Dendritic cell treated with granulocyte-macrophage colony-stimulating factor and Interleukin-4, amounts not matched to agents 40 ng/mL and 50 ng/mL, for 4 days (primary cell): ENCODE measurements around the gene TMCC1.
"Not testable (repeated sequence)": the region's sequence is repeated elsewhere in the genome, so short reads cannot be mapped to it uniquely, and the experiment has no call there.

Source experiments
- H3K27ac Mint-ChIP-seq: one replicate; pipeline ENCODE4 v1.8.0; 2022; ENCODE audit warnings: mild to moderate bottlenecking, mixed read lengths
- H3K27me3 Mint-ChIP-seq: one replicate; pipeline ENCODE4 v1.8.0; 2022; ENCODE audit warnings: mild to moderate bottlenecking, mixed read lengths
- H3K36me3 Mint-ChIP-seq: one replicate; pipeline ENCODE4 v1.8.0; 2022; ENCODE audit warnings: low read depth, mixed read lengths
- H3K4me1 Mint-ChIP-seq: one replicate; pipeline ENCODE4 v1.8.0; 2022; ENCODE audit warnings: low read depth, mixed read lengths
- H3K4me3 Mint-ChIP-seq: one replicate; pipeline ENCODE4 v1.8.0; 2022; ENCODE audit warnings: mild to moderate bottlenecking, moderate library complexity, mixed read lengths
- H3K9me3 Mint-ChIP-seq: one replicate; pipeline ENCODE4 v1.8.0; 2022; ENCODE audit warnings: mixed read lengths
- intact Hi-C: fragments of 100-400 bp; cut with micrococcal nuclease; formaldehyde crosslinking; loops from one replicate; pipeline ENCODE4 v1.15.0; 2022

The TMCC1 gene

GRCh38 chr3:129657261-129658046 lies 236.1 kb downstream of the TMCC1 start:
- intact Hi-C loops = no loop called here
- H3K36me3 Mint-ChIP-seq = peaks cover 26% of the 10 kb centered on the region
- H3K4me1 Mint-ChIP-seq = peaks cover 12% of the 10 kb centered on the region
- no peak overlapping the region for H3K4me3 Mint-ChIP-seq
- H3K9me3 Mint-ChIP-seq = no peaks in the 10 kb centered on the region
- no peaks in the 10 kb centered on the region for H3K27me3 Mint-ChIP-seq
- no peak overlapping the region for H3K27ac Mint-ChIP-seq

- no peak overlapping the region for H3K4me3 Mint-ChIP-seq
- intact Hi-C loops = no loop called here
- no peaks in the 10 kb centered on the region for H3K9me3 Mint-ChIP-seq
- peaks cover 12% of the 10 kb centered on the region for H3K4me1 Mint-ChIP-seq
- peaks cover 26% of the 10 kb centered on the region for H3K36me3 Mint-ChIP-seq
- H3K27ac Mint-ChIP-seq = no peak overlapping the region
- no peaks in the 10 kb centered on the region for H3K27me3 Mint-ChIP-seq
Measured at GRCh38 chr3:129656659-129657247, 236.8 kb downstream of the TMCC1 start.

DNA sequence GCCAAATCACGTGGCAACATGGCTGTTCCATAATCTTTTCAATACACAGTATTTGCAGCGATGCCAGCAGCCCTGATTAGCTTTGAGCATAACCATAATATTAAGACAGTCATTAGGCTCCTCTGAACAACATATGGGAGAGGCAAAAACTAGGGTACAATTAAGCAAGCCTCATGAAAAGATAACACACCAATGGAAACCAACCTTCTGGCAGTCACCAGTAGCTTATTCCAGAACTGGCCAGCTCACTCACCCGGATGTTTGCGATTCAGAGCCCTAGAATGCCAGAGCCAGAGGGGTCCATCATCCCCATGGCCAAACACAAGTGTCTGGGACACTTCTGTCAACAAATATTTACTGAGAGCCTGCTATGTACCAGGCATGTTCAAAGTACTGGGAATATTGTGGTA lies 238.2 kb downstream of the TMCC1 start:
- H3K36me3 Mint-ChIP-seq = peaks cover 41% of the 10 kb centered on the region
- no peaks in the 10 kb centered on the region for H3K27me3 Mint-ChIP-seq
- peaks cover 14% of the 10 kb centered on the region for H3K4me1 Mint-ChIP-seq
- H3K9me3 Mint-ChIP-seq = no peaks in the 10 kb centered on the region
- intact Hi-C loops = no loop called here
- H3K4me3 Mint-ChIP-seq = no peak overlapping the region
- H3K27ac Mint-ChIP-seq = no peak overlapping the region

- intact Hi-C loops = no loop called here
- H3K27me3 Mint-ChIP-seq = no peaks in the 10 kb centered on the region
- no peak overlapping the region for H3K27ac Mint-ChIP-seq
- peaks cover 18% of the 10 kb centered on the region for H3K4me1 Mint-ChIP-seq
- H3K9me3 Mint-ChIP-seq = no peaks in the 10 kb centered on the region
- H3K36me3 Mint-ChIP-seq = peaks cover 35% of the 10 kb centered on the region
- no peak overlapping the region for H3K4me3 Mint-ChIP-seq
Measured at GRCh38 chr3:129654131-129654530, 239.4 kb downstream of the TMCC1 start.

DNA sequence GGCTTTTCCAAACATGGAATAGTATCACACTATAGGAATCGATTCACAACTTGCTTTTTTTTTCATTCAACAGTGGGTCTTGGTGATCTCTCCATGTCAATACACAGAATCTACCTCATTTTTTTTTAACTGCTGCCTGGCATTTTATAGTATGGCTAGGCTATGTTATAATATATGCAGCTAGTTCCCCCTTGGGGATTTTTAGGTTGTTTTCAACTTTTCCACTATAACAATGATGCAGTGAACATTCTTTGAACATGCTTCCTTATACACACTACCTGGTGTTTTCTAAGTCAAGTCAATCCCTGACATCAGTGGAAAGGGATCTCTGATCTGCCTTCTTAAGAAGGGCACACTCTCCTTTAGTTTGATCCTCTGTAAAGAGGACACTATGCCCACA lies 240.5 kb downstream of the TMCC1 start:
- intact Hi-C loops = no loop called here
- no peak overlapping the region for H3K27ac Mint-ChIP-seq
- H3K4me3 Mint-ChIP-seq = no peak overlapping the region

DNA sequence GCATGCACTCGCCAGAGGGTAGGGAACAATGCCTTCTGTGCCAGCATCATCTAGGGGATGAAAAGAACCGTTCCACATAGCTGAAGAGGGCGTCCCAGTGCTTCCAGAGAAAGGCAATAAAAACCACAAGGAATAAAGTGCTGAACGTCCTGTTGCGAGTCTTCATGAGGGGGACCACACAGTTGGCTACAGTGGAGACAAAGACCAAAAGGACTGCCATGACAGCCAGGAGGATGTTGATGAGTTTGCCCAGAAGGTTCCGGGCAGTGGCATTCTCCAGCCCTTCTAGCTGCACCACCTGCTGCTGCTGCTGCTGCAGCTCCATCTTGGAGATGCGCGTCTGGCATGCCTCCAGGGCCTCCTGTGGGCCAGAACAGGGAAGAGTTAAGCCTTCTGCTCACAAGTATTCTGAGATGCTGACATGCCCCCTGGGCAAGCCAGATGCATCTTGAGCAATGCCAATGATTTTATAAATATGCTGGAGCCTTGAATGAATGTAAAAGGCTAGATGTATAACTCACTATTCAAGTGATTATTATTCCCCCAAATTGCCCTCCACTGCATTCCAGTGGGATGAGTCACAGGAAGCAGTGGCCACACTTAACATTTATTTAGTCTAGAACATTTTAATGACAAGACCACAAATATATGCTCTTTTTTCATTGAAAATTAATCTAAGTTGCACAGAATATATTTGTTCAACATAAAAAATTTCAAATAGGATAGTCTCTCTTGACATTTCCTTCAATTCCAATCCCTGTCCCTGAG lies 241.9 kb downstream of the TMCC1 start:
- Mint-ChIP-seq H3K27ac (no peak overlapping the region), H3K4me3 (no peak overlapping the region), H3K4me1 (peaks cover 6% of the 10 kb centered on the region), H3K36me3 (peaks cover 41% of the 10 kb centered on the region), H3K9me3 (no peaks in the 10 kb centered on the region), H3K27me3 (no peaks in the 10 kb centered on the region)
- intact Hi-C loops = loop anchor here (2.0 kb wide), 1 partner anchor 173 kb away; no protein-coding TSS in a partner anchor

More for the DNA sequence above, 240.5 kb downstream of the TMCC1 start:
- H3K4me1 Mint-ChIP-seq = peaks cover 13% of the 10 kb centered on the region
- H3K36me3 Mint-ChIP-seq = peaks cover 41% of the 10 kb centered on the region
- H3K9me3 Mint-ChIP-seq = no peaks in the 10 kb centered on the region
- H3K27me3 Mint-ChIP-seq = no peaks in the 10 kb centered on the region

DNA sequence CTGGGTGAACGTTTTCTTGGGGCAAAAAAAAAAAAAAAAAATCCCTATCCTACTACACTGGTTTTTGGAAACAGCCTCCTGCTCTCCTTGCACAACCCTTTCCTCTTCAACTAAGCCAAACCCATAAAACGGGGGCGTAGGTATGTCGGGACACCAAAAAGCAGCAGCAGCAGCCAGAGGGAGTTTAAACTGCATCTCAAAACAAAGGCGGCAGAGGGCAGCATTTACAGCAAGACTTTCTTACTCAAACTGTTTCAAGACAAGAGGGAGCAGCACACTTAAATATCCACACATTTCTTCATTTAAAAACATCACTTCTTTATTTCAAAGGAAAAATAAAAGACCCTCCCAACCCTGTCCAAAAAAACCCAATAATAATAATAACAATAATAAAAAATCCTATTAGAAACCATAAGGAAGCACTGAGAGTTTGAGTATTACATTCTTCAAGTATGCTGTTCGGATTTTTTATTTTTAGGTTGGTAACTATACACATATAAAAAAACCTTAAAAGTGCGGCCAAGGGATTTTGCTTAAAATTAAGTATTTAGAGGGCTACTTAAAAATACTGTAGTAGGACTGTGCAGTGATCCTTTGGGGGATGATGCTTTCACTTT lies 243.1 kb downstream of the TMCC1 start:
- Mint-ChIP-seq H3K4me1 (peaks cover 8% of the 10 kb centered on the region), H3K36me3 (peaks cover 41% of the 10 kb centered on the region), H3K27me3 (no peaks in the 10 kb centered on the region), H3K27ac (no peak overlapping the region), H3K4me3 (no peak overlapping the region), H3K9me3 (no peaks in the 10 kb centered on the region)
- intact Hi-C loops = loop anchor here (1.0 to 2.0 kb wide), 2 partner anchors 174 to 284 kb away; no protein-coding TSS in a partner anchor

- no peaks in the 10 kb centered on the region for H3K9me3 Mint-ChIP-seq
- peaks cover 14% of the 10 kb centered on the region for H3K4me1 Mint-ChIP-seq
- intact Hi-C loops = no loop called here
Measured at GRCh38 chr3:129648391-129648790, 245.1 kb downstream of the TMCC1 start.

DNA sequence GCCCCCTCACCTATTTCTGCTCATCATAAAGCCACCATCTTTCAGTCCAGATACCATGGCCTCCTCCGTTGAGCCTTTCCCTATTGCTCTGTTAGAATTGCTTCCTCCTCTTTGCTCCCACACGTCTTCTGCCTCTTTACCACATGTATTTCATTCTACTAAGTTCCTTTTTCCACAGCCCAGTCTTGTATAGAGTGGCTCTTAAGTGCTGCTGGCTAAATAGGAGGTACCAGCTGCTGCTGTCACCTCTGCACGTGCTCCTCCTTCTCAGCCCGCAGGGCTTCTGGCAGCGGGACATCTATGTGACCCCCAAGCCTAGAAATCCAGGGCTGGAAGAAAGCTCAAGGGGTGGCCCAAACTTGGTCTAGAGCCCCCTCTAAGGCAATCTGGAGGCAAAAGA lies 248.2 kb downstream of the TMCC1 start:
- H3K36me3 Mint-ChIP-seq = peaks cover 6% of the 10 kb centered on the region
- peaks cover 12% of the 10 kb centered on the region for H3K4me1 Mint-ChIP-seq
- intact Hi-C loops = no loop called here
- H3K27me3 Mint-ChIP-seq = no peaks in the 10 kb centered on the region
- no peak overlapping the region for H3K27ac Mint-ChIP-seq
- H3K4me3 Mint-ChIP-seq = no peak overlapping the region
- H3K9me3 Mint-ChIP-seq = no peaks in the 10 kb centered on the region

More at GRCh38 chr3:129648391-129648790, 245.1 kb downstream of the TMCC1 start:
- no peak overlapping the region for H3K27ac Mint-ChIP-seq
- no peak overlapping the region for H3K4me3 Mint-ChIP-seq
- H3K36me3 Mint-ChIP-seq = peaks cover 29% of the 10 kb centered on the region
- no peaks in the 10 kb centered on the region for H3K27me3 Mint-ChIP-seq

DNA sequence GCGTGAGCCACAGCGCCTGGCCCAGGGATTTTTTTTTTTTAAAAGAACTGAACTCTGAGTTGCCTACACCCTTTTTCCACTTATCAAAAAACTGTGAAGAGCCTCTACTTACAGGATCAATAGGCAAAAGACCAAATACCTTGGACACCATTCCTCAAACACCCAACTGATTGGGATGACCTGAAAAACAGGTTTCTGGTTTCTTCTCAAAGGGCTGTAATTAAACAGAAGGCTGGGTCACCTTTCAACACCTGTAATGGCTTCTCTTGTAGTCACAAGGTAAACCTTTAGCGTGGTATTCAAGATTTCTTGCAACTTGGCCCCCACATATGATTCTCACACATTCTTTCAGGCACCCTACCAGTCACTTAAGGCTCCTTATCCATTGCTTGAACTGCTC lies 248.7 kb downstream of the TMCC1 start:
- no peaks in the 10 kb centered on the region for H3K27me3 Mint-ChIP-seq
- H3K36me3 Mint-ChIP-seq = peaks cover 6% of the 10 kb centered on the region
- no peaks in the 10 kb centered on the region for H3K9me3 Mint-ChIP-seq
- no peak overlapping the region for H3K4me3 Mint-ChIP-seq
- H3K27ac Mint-ChIP-seq = no peak overlapping the region
- intact Hi-C loops = no loop called here
- peaks cover 8% of the 10 kb centered on the region for H3K4me1 Mint-ChIP-seq

DNA sequence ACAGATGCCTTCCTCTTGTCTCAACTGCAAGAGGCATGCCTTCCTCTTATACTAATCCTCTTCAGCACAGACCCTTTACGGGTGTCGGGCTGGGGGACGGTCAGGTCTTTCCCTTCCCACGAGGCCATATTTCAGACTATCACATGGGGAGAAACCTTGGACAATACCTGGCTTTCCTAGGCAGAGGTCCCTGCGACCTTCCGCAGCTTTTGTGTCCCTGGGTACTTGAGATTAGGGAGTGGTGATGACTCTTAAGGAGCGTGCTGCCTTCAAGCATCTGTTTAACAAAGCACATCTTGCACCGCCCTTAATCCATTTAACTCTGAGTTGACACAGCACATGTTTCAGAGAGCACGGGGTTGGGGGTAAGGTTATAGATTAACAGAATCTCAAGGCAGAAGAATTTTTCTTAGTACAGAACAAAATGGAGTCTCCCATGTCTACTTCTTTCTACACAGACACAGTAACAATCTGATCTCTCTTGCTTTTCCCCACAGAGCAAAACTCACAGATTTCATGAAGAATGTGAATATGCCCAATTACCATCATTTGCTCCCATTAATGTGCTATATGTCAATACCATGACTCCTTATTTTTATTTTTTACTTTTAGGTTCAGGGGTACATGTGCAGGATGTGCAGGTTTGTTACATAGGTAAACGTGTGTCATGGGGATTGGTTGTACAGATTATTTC lies 251.8 kb downstream of the TMCC1 start:
- H3K27me3 Mint-ChIP-seq, H3K36me3 Mint-ChIP-seq, H3K27ac Mint-ChIP-seq, H3K4me3 Mint-ChIP-seq, H3K4me1 Mint-ChIP-seq, H3K9me3 Mint-ChIP-seq, intact Hi-C loops: not testable (repeated sequence)

DNA sequence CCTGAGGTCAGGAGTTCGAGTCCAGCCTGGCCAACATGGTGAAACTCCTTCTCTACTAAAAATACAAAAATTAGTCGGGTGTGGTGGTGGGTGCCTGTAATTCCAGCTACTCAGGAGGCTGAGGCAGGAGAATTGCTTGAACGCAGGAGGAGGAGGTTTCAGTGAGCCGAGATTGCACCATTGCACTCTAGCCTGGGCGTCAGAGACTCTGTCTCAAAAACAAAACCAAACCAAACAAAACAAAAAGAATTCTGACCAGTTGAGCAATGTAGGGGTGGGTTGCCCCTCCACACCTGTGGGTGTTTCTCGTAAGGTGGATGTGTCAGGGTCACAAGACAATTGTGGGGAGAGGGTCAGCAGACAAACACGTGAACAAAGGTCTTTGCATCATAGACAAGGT lies 252.5 kb downstream of the TMCC1 start:
- H3K4me3 Mint-ChIP-seq, H3K27ac Mint-ChIP-seq, intact Hi-C loops, H3K4me1 Mint-ChIP-seq, H3K9me3 Mint-ChIP-seq, H3K36me3 Mint-ChIP-seq, H3K27me3 Mint-ChIP-seq: not testable (repeated sequence)

DNA sequence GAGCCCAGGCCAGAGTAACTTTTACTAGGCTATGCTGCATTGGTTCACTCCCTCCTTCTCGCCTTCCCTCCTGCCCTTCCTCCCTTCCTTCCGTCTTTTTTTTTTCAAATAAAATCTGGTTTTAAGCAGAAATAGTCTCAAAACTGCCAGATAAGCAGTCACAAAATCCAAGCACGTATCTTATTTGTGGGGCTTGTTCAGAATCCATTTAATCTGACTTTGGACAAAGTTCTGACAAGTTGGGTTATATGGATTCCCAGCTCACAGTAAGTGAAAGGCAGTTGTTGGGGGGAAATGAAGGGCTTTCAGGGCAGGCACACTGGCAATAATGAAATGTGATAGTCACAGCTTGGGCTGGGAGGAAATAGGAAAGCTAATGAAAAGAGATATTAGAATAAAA lies 255.0 kb downstream of the TMCC1 start:
- Mint-ChIP-seq H3K27ac (no peak overlapping the region), H3K27me3 (peaks cover 2% of the 10 kb centered on the region), H3K9me3 (no peaks in the 10 kb centered on the region), H3K4me1 (no peaks in the 10 kb centered on the region), H3K4me3 (no peak overlapping the region), H3K36me3 (no peaks in the 10 kb centered on the region)
- intact Hi-C loops = no loop called here
